ENCODE measurements around the gene HLX. TPM values are rescaled to one million over a fixed set of nuclear protein-coding genes. Genes with fewer than 3 reads are reported as not detected.

HLX gene
- total RNA-seq, 1 donor from 2014 or later = not detected

GRCh38 chr1:220882061-220882891 lies 3.0 kb downstream of the HLX start:
- peak; percentile 80 for DNase-seq (ENCODE audit: low spot score)

GRCh38 chr1:220884109-220884980 lies 5.1 kb downstream of the HLX start:
- Histone ChIP-seq H3F3A (ENCODE audit: low read depth) (peaks cover 24% of the 10 kb centered on the region), H3K4me2 (peak overlapping the region; percentile 77), H3K27me3 (peaks cover 100% of the 10 kb centered on the region), H3K36me3 (no peaks in the 10 kb centered on the region), H3K9ac (no peak overlapping the region), H3K9me3 (ENCODE audit: low read depth) (no peaks in the 10 kb centered on the region), H3K4me3 (peak overlapping the region; percentile 40), H4K20me1 (ENCODE audit: low read depth) (peaks cover 96% of the 10 kb centered on the region), H3K4me1 (peaks cover 10% of the 10 kb centered on the region), H2AFZ (replicated peaks) (peak overlapping the region; percentile 10), H3K27ac (no peak overlapping the region), H3K79me2 (ENCODE audit: low read depth) (no peaks in the 10 kb centered on the region)
- peak; percentile 91 for DNase-seq (ENCODE audit: low spot score)
- TF ChIP-seq CTCF (IDR thresholded peaks at IDR 0.05) (peak; percentile 19), EZH2 (IDR thresholded peaks at IDR 0.05) (peak; percentile 97), EZH2phosphoT487 (IDR thresholded peaks at IDR 0.05) (peak; percentile 76)
- Mint-ChIP-seq H3K27ac (no peak overlapping the region), H3K4me3 (peak overlapping the region; percentile 79), H3K4me1 (peaks cover 32% of the 10 kb centered on the region), H3K36me3 (no peaks in the 10 kb centered on the region), H3K9me3 (peaks cover 3% of the 10 kb centered on the region), H3K27me3 (ENCODE audit: insufficient read depth, low read depth) (peaks cover 90% of the 10 kb centered on the region)

More at GRCh38 chr1:220882061-220882891, 3.0 kb downstream of the HLX start:
- peak; percentile 66 for TF ChIP-seq CTCF (IDR thresholded peaks at IDR 0.05)
- TF ChIP-seq EZH2 (IDR thresholded peaks at IDR 0.05) = peak; percentile 76
- peak; percentile 91 for TF ChIP-seq EZH2phosphoT487 (IDR thresholded peaks at IDR 0.05)
- H3K4me3 Mint-ChIP-seq = no peak overlapping the region
- H3K36me3 ChIP-seq = no peaks in the 10 kb centered on the region
- no peak overlapping the region for H3K9ac ChIP-seq
- H4K20me1 ChIP-seq (ENCODE audit: low read depth) = peaks cover 97% of the 10 kb centered on the region
- H3K27me3 Mint-ChIP-seq (ENCODE audit: insufficient read depth, low read depth) = peaks cover 91% of the 10 kb centered on the region
- H3K27ac Mint-ChIP-seq = no peak overlapping the region
- H3K4me1 Mint-ChIP-seq = peaks cover 40% of the 10 kb centered on the region
- H3K9me3 Mint-ChIP-seq = peaks cover 3% of the 10 kb centered on the region
- no peak overlapping the region for H3K27ac ChIP-seq
- H3K9me3 ChIP-seq (ENCODE audit: low read depth) = no peaks in the 10 kb centered on the region
- H3F3A ChIP-seq (ENCODE audit: low read depth) = peaks cover 28% of the 10 kb centered on the region
- no peak overlapping the region for H2AFZ ChIP-seq (replicated peaks)
- no peak overlapping the region for H3K4me3 ChIP-seq
- H3K4me1 ChIP-seq = peaks cover 10% of the 10 kb centered on the region
- peaks cover 100% of the 10 kb centered on the region for H3K27me3 ChIP-seq
- H3K4me2 ChIP-seq = peak overlapping the region; percentile 9
- no peaks in the 10 kb centered on the region for H3K36me3 Mint-ChIP-seq
- H3K79me2 ChIP-seq (ENCODE audit: low read depth) = no peaks in the 10 kb centered on the region

- H3K4me1 Mint-ChIP-seq = peaks cover 31% of the 10 kb centered on the region
- Histone ChIP-seq H3K9me3 (ENCODE audit: low read depth) (no peaks in the 10 kb centered on the region), H3K9ac (no peak overlapping the region), H3K4me1 (peaks cover 5% of the 10 kb centered on the region), H3K79me2 (ENCODE audit: low read depth) (no peaks in the 10 kb centered on the region), H3K36me3 (no peaks in the 10 kb centered on the region), H3K4me3 (peak overlapping the region; percentile 40), H3F3A (ENCODE audit: low read depth) (peaks cover 22% of the 10 kb centered on the region), H3K27me3 (peaks cover 100% of the 10 kb centered on the region), H3K27ac (no peak overlapping the region), H2AFZ (replicated peaks) (no peak overlapping the region), H4K20me1 (ENCODE audit: low read depth) (peaks cover 98% of the 10 kb centered on the region), H3K4me2 (peak overlapping the region; percentile 77)
- H3K27ac Mint-ChIP-seq = no peak overlapping the region
- peak overlapping the region; percentile 79 for H3K4me3 Mint-ChIP-seq
- peaks cover 95% of the 10 kb centered on the region for H3K27me3 Mint-ChIP-seq (ENCODE audit: insufficient read depth, low read depth)
- no peak for TF ChIP-seq CTCF (IDR thresholded peaks at IDR 0.05)
- no peak for TF ChIP-seq EZH2phosphoT487 (IDR thresholded peaks at IDR 0.05)
- no peak for TF ChIP-seq EZH2 (IDR thresholded peaks at IDR 0.05)
- peaks cover 3% of the 10 kb centered on the region for H3K9me3 Mint-ChIP-seq
- peak; percentile 14 for DNase-seq (ENCODE audit: low spot score)
- no peaks in the 10 kb centered on the region for H3K36me3 Mint-ChIP-seq
These were observed 6.0 kb downstream of the HLX start for GRCh38 chr1:220884981-220885918.

Measured in neural progenitor cell (in vitro differentiated cells).